Measurements from ENCODE around the gene AHNAK2.
"Not testable (repeated sequence)": the region's sequence is repeated elsewhere in the genome, so short reads cannot be mapped to it uniquely, and the experiment has no call there.

The AHNAK2 gene

GRCh38 chr14:104924421-104925213 lies 53.6 kb downstream of the AHNAK2 start, which contains the start of gene PLD4:
PLD4 (plus strand) TSS chr14:104924879; CDS start chr14:104927141, 2,262 bp downstream.
- no peak for DNase-seq

GRCh38 chr14:104923640-104924420 lies 54.3 kb downstream of the AHNAK2 start:
- no peak for DNase-seq

GRCh38 chr14:104919993-104920315 lies 58.2 kb downstream of the AHNAK2 start:
- DNase-seq, result no peak

- not testable (repeated sequence) for DNase-seq
These were observed 58.8 kb downstream of the AHNAK2 start for GRCh38 chr14:104919152-104919992.

GRCh38 chr14:104917993-104918392 lies 60.2 kb downstream of the AHNAK2 start:
- DNase-seq, result no peak

- DNase-seq, result no peak
These were observed 61.1 kb downstream of the AHNAK2 start for GRCh38 chr14:104917116-104917515.

- DNase-seq, result no peak
These were observed 64.7 kb downstream of the AHNAK2 start for GRCh38 chr14:104913435-104913834.

- DNase-seq, result no peak
These were observed 66.1 kb downstream of the AHNAK2 start for GRCh38 chr14:104912053-104912452.

- DNase-seq, result no peak
These were observed 69.9 kb downstream of the AHNAK2 start for GRCh38 chr14:104908303-104908702.

GRCh38 chr14:104905579-104905933 lies 72.6 kb downstream of the AHNAK2 start:
- DNase-seq, result not testable (repeated sequence)

GRCh38 chr14:104904650-104905578 lies 73.3 kb downstream of the AHNAK2 start:
- DNase-seq, result not testable (repeated sequence)

GRCh38 chr14:104903990-104904389 lies 74.2 kb downstream of the AHNAK2 start:
- no peak for DNase-seq

- DNase-seq, result no peak
These were observed 77.3 kb downstream of the AHNAK2 start for GRCh38 chr14:104900639-104901512.

GRCh38 chr14:104899781-104900180 lies 78.4 kb downstream of the AHNAK2 start:
- DNase-seq, result no peak

GRCh38 chr14:104898870-104899510 lies 79.2 kb downstream of the AHNAK2 start:
- DNase-seq, result no peak

GRCh38 chr14:104898195-104898558 lies 80.0 kb downstream of the AHNAK2 start:
- DNase-seq, result no peak

GRCh38 chr14:104897330-104898194 lies 80.6 kb downstream of the AHNAK2 start:
- no peak for DNase-seq

GRCh38 chr14:104895786-104896661 lies 82.2 kb downstream of the AHNAK2 start:
- no peak for DNase-seq
